HepG2 (cell line): Measurements from ENCODE around the gene CCNDBP1. TPM values are rescaled to one million over a fixed set of nuclear protein-coding genes. Genes with fewer than 3 reads are reported as not detected.
A peak's percentile ranks its signal among the peaks of the same experiment; 100 is the strongest.

Source experiments
- EEA1 ChIP-seq: sonication (generic); formaldehyde crosslinking; IDR thresholded peaks from 2 replicates; pipeline ENCODE4 v1.5.1; 2020; ENCODE audit warnings: mild to moderate bottlenecking, missing genetic modification reagents, borderline replicate concordance
- KLF16 ChIP-seq, 2 experiments: sonication (generic) in 1 of 2; formaldehyde crosslinking in 1 of 2; IDR thresholded peaks; 2 replicates each; pipeline versions ENCODE4 v1.6.1 to v1.8.0; 2016 to 2023; ENCODE audit warnings: missing genetic modification reagents in 2 of 2, missing compliant biosample characterization in 1 of 2
- MEIS1 ChIP-seq: sonication (generic); formaldehyde crosslinking; IDR thresholded peaks from 2 replicates; pipeline ENCODE4 v1.9.0; 2021; ENCODE audit warnings: mild to moderate bottlenecking, missing genetic modification reagents, moderate library complexity, borderline replicate concordance
- MXD4 ChIP-seq: IDR thresholded peaks from 2 replicates; pipeline ENCODE4 v1.6.1; 2016; ENCODE audit warnings: mild to moderate bottlenecking, missing biosample characterization, missing genetic modification reagents
- RFX3 ChIP-seq: IDR thresholded peaks from 2 replicates; pipeline ENCODE4 v1.6.1; 2016; ENCODE audit warnings: missing biosample characterization, missing genetic modification reagents
- SNAPC5 ChIP-seq: sonication (generic); formaldehyde crosslinking; IDR thresholded peaks from 2 replicates; pipeline ENCODE4 v1.8.1; 2023; ENCODE audit warnings: mild to moderate bottlenecking, missing genetic modification reagents, borderline replicate concordance
- ZBED4 ChIP-seq: sonication (generic); formaldehyde crosslinking; IDR thresholded peaks from 2 replicates; pipeline ENCODE4 v1.4.0; 2020; ENCODE audit warnings: missing genetic modification reagents, borderline replicate concordance
- ZHX2 ChIP-seq, 2 experiments: sonication (generic) in 1 of 2; formaldehyde crosslinking in 1 of 2; IDR thresholded peaks; 2 replicates each; pipeline versions ENCODE4 v1.6.1 to v1.9.0; 2014 to 2022; ENCODE audit warnings: antibody characterized with exemption in 1 of 2, borderline replicate concordance in 1 of 2, inconsistent platforms in 1 of 2, low read depth in 1 of 2, missing genetic modification reagents in 1 of 2
- ZNF234 ChIP-seq: sonication (generic); formaldehyde crosslinking; conservative IDR thresholded peaks from 2 replicates; pipeline ENCODE4 v1.5.1; 2020; ENCODE audit warnings: mild to moderate bottlenecking, missing genetic modification reagents
- ZNF362 ChIP-seq: sonication (generic); formaldehyde crosslinking; IDR thresholded peaks from 2 replicates; pipeline ENCODE4 v1.4.0; 2020; ENCODE audit warnings: missing genetic modification reagents, mild to moderate bottlenecking, borderline replicate concordance
- ZNF558 ChIP-seq: sonication (generic); formaldehyde crosslinking; IDR thresholded peaks from 2 replicates; pipeline ENCODE4 v1.9.0; 2022; ENCODE audit warnings: mild to moderate bottlenecking, missing genetic modification reagents, borderline replicate concordance
- ZNF562 ChIP-seq: sonication (generic); formaldehyde crosslinking; IDR thresholded peaks from 2 replicates; pipeline ENCODE4 v1.8.0; 2022; ENCODE audit warnings: missing genetic modification reagents, borderline replicate concordance
- ZNF792 ChIP-seq: IDR thresholded peaks from 2 replicates; pipeline ENCODE4 v1.6.1; 2016
- polyA plus RNA-seq, 8 experiments: library from polyadenylated mRNA; depleted of rRNA in 3 of 8; stranded (reverse) in 7 of 8; unstranded in 1 of 8; fragments of >200 nt; fragmentation: Illumina TruSeq in 4 of 8; extraction: Trizol in 4 of 8; gene quantifications; 2 replicates each; pipeline versions ENCODE4 v1.2.1 to v1.2.3, GENCODE V29; 2011 to 2016; ENCODE audit warnings: low read depth in 4 of 8, missing spikeins in 1 of 8, mixed read lengths in 1 of 8; ENCODE audit not compliant: insufficient read depth in 1 of 8
- total RNA-seq, 5 experiments: library from RNA; depleted of rRNA; stranded (reverse); fragments of >200 nt; fragmentation: Illumina TruSeq; extraction: Trizol; gene quantifications; 2 replicates each; pipeline ENCODE4 v1.2.3, GENCODE V29; 2016; ENCODE audit warnings: low read depth in 1 of 5
- TF ChIP-seq, protein P1 (sequence below): conservative IDR thresholded peaks from 2 replicates; pipeline ENCODE4 v1.6.1; 2018; ENCODE audit warnings: missing genetic modification reagents

The CCNDBP1 gene
- total and polyA plus RNA-seq, 2 of the 13 experiments (the other 11 are each of a cell fraction or from before 2014, with no cell fraction given): 24.8 to 42.3 TPM

DNA sequence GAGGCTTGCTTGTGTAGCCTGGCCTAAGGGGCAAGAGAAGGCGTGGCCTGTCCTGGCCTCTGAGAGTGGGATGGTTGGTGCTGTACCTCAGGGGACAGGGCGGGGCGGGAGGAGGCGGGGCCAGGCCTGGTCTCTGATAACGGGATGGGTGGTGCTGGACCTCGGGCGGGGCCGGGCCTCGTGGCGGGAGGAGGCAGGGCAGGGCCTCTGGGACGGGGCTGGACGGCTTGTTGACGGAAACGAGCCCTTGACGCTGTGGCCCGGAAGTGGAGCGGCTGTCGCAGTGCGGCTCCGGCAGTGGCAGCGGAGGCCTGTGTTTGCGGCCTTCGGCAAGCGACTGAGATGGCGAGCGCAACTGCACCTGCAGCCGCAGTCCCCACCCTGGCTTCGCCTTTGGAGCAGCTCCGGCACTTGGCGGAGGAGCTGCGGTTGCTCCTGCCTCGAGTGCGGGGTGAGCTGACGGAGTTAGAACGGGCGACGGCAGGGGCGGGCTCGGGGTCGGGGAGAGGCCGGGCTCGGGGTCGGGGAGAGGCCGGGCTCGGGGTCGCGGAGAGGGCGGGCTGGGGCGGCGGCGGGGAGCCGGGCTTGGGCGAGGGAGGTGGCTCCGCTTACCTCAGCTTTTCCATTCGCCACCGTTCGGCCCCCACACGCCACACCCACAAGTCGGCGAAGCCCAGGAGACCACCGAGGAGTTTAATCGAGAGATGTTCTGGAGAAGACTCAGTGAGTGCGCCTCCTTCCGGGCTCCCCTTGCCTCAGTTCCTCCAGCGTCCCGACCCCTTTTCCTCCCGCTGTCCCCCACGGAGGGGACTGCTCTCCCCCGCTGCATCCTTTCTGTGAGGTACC lies at the start of gene CCNDBP1 (continued):
- TF ChIP-seq ZBED4 (CRISPR knock-in tag): 0 out of 2 replicates have a peak, but pooled peaks have one; percentile 19
- TF ChIP-seq ZHX2 (IDR thresholded peaks at IDR 0.05; ENCODE audit: low read depth): 0 out of 2 replicates have a peak, but pooled peaks have one; percentile 17
- TF ChIP-seq ZHX2 (CRISPR knock-in tag; IDR thresholded peaks at IDR 0.05; ENCODE audit: borderline replicate concordance): 0 out of 2 replicates have a peak, but pooled peaks have one; percentile 31
- peak in 1 of 2 experiments; percentile 74; a peak in 2 of 4 replicates for TF ChIP-seq KLF16 (CRISPR knock-in tag; IDR thresholded peaks at IDR 0.05)
- TF ChIP-seq ZNF562 (CRISPR knock-in tag): no peak
- TF ChIP-seq ZNF792 (CRISPR knock-in tag): peak; percentile 29; the same call in 1 of the 2 replicates
- TF ChIP-seq, protein P1, sequence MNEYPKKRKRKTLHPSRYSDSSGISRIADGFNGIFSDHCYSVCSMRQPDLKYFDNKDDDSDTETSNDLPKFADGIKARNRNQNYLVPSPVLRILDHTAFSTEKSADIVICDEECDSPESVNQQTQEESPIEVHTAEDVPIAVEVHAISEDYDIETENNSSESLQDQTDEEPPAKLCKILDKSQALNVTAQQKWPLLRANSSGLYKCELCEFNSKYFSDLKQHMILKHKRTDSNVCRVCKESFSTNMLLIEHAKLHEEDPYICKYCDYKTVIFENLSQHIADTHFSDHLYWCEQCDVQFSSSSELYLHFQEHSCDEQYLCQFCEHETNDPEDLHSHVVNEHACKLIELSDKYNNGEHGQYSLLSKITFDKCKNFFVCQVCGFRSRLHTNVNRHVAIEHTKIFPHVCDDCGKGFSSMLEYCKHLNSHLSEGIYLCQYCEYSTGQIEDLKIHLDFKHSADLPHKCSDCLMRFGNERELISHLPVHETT: 0 out of 2 replicates have a peak, but pooled peaks have one; percentile 13
- no peak for TF ChIP-seq ZNF558 (CRISPR knock-in tag)
- no peak for TF ChIP-seq RFX3 (CRISPR knock-in tag)
- TF ChIP-seq ZNF362: 0 out of 2 replicates have a peak, but pooled peaks have one; percentile 18
- peak; percentile 92; the same call in 1 of the 2 replicates for TF ChIP-seq MEIS1 (CRISPR knock-in tag)
- TF ChIP-seq ZNF234 (CRISPR knock-in tag): no peak
- TF ChIP-seq MXD4 (CRISPR knock-in tag): peak; percentile 72; the same call in 1 of the 2 replicates
- TF ChIP-seq EEA1 (CRISPR knock-in tag): no peak
- no peak for TF ChIP-seq SNAPC5
